HG02852 (cell line): Measurements from ENCODE around the gene CCDC12.

Experiments used
- ATAC-seq: cut with Tn5 transposase; IDR thresholded peaks from one replicate; pipeline ENCODE4 v1.9.1; 2021; ENCODE audit warnings: mild to moderate bottlenecking, moderate library complexity; ENCODE audit not compliant: unreplicated experiment

The CCDC12 gene

GRCh38 chr3:46942481-46943236 is 33.9 kb downstream of the CCDC12 start:
- ATAC-seq, result no peak

GRCh38 chr3:46942076-46942475 is 34.5 kb downstream of the CCDC12 start:
- ATAC-seq, result no peak

GRCh38 chr3:46939578-46940445 is 36.7 kb downstream of the CCDC12 start:
- ATAC-seq, result no peak

- no peak for ATAC-seq
Measured at GRCh38 chr3:46938118-46938517, 38.4 kb downstream of the CCDC12 start.

GRCh38 chr3:46936733-46937250 is 39.8 kb downstream of the CCDC12 start:
- ATAC-seq, result no peak

- ATAC-seq, result no peak
Measured at GRCh38 chr3:46935989-46936558, 40.5 kb downstream of the CCDC12 start.

- ATAC-seq, result no peak
Measured at GRCh38 chr3:46935168-46935858, 41.2 kb downstream of the CCDC12 start.

GRCh38 chr3:46934498-46935167 is 41.9 kb downstream of the CCDC12 start:
- ATAC-seq, result no peak

- no peak for ATAC-seq
Measured at GRCh38 chr3:46934072-46934471, 42.5 kb downstream of the CCDC12 start.

GRCh38 chr3:46933261-46933660 is 43.3 kb downstream of the CCDC12 start:
- no peak for ATAC-seq

GRCh38 chr3:46932455-46933225 is 43.9 kb downstream of the CCDC12 start:
- ATAC-seq, result no peak

- no peak for ATAC-seq
Measured at GRCh38 chr3:46931631-46932331, 44.8 kb downstream of the CCDC12 start.

- no peak for ATAC-seq
Measured at GRCh38 chr3:46930945-46931403, 45.6 kb downstream of the CCDC12 start.

- ATAC-seq, result no peak
Measured at GRCh38 chr3:46930166-46930944, 46.2 kb downstream of the CCDC12 start.

- ATAC-seq, result no peak
Measured at GRCh38 chr3:46929324-46929723, 47.2 kb downstream of the CCDC12 start.

GRCh38 chr3:46928282-46928681 is 48.3 kb downstream of the CCDC12 start:
- no peak for ATAC-seq

GRCh38 chr3:46927718-46928073 is 48.8 kb downstream of the CCDC12 start:
- ATAC-seq, result no peak
